Stimulated activated effector memory CD8-positive, alpha-beta T cell treated with anti-CD3 and anti-CD28 coated beads, Interleukin-12 subunit alpha, Interleukin-12 subunit beta, amount 100 ng/mL, for 72 hours (primary cell): ENCODE data around the gene RPAIN.

ENCODE experiments used
- ATAC-seq: fragments of 150-1000 bp; cut with Tn5 transposase; 2 replicates; pipeline ENCODE4 v1.10.0; 2021
- DNase-seq, 2 donors: peaks; one replicate each; pipeline ENCODE4 v3.0.0; 2021 to 2022; ENCODE audit warnings: low spot score in 2 of 2
- H3K27ac Mint-ChIP-seq: one replicate; pipeline ENCODE4 v1.8.0; 2022; ENCODE audit warnings: mild to moderate bottlenecking, mixed read lengths
- H3K36me3 Mint-ChIP-seq: one replicate; pipeline ENCODE4 v1.8.0; 2022; ENCODE audit warnings: mild to moderate bottlenecking, mixed read lengths
- H3K4me1 Mint-ChIP-seq: one replicate; pipeline ENCODE4 v1.8.0; 2022; ENCODE audit warnings: mixed read lengths
- H3K4me3 Mint-ChIP-seq: one replicate; pipeline ENCODE4 v1.8.0; 2022; ENCODE audit warnings: mild to moderate bottlenecking, mixed read lengths
- H3K9me3 Mint-ChIP-seq: one replicate; pipeline ENCODE4 v1.8.0; 2022; ENCODE audit warnings: mixed read lengths

RPAIN gene

GRCh38 chr17:5443728-5444127 lies 23.7 kb downstream of the RPAIN start:
- Mint-ChIP-seq H3K4me1 (peaks cover 13% of the 10 kb centered on the region), H3K27ac (no peak overlapping the region), H3K9me3 (no peaks in the 10 kb centered on the region), H3K36me3 (peaks cover 80% of the 10 kb centered on the region), H3K4me3 (no peak overlapping the region)
- DNase-seq (no peak), ATAC-seq (no peak)

DNA sequence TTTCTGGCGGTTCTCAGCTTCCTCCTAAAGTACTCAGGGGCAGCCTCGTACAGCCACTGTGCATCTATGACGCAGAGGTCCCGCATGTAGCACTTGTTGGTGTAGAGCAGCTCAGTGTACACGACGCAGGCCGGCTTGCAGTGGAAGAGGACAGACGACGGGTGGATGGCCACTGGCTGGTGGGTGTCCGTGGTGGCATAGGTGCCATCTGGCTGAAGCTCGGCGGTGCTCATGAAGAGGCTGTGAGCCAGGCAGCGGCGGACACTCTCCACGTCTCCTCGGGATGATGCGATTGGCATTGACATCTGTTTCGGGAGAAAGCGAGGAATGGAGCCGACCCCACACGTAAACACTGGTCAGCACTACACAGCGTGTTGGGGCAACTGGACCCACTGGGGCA lies 24.2 kb downstream of the RPAIN start:
- no peaks in the 10 kb centered on the region for H3K9me3 Mint-ChIP-seq
- peaks cover 80% of the 10 kb centered on the region for H3K36me3 Mint-ChIP-seq
- H3K4me1 Mint-ChIP-seq = peaks cover 11% of the 10 kb centered on the region
- no peak for DNase-seq
- no peak overlapping the region for H3K4me3 Mint-ChIP-seq
- no peak overlapping the region for H3K27ac Mint-ChIP-seq
- ATAC-seq = no peak

GRCh38 chr17:5446786-5447185 lies 26.8 kb downstream of the RPAIN start:
- H3K36me3 Mint-ChIP-seq = peaks cover 96% of the 10 kb centered on the region
- H3K4me1 Mint-ChIP-seq = no peaks in the 10 kb centered on the region
- ATAC-seq (no peak), DNase-seq (no peak)
- H3K27ac Mint-ChIP-seq = no peak overlapping the region
- H3K9me3 Mint-ChIP-seq = no peaks in the 10 kb centered on the region
- no peak overlapping the region for H3K4me3 Mint-ChIP-seq

DNA sequence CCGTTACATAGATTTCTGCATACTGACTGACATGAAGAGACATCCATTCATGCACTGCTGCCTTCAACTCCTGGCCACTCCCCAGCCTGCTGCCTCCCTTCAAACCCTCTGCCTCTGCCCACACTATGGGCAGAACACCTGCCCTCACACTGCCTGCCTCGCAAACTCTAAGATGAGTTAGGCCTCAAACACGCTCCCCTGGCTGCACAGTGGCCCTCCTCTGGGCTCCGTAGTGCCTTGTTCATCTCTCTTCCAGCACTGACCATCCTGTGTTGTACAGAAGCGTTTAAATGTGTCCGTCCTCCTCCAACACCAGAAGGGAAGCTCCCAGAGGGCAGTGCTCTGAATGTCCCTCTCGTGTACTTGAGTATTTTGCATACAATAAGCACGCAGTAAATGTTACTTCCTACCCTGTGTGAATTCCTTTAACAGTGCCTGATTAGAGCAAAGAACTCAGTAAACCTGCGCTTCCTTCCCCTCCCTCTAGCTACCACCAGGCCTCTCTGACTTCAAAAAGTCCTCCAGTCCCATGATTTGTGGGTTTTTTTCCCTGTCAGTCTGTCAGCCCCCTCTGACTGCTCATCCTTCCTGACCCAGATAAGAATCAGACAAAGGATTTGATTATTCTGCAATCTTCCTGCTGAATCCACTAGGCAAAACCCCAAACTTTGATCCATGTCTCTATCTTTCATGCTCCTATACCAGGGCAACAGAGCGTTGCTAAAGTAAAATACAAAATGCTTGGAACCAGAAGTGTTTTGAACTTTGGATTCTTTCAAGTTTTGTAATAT lies 44.9 kb downstream of the RPAIN start:
- Mint-ChIP-seq H3K9me3 (no peaks in the 10 kb centered on the region), H3K36me3 (peaks cover 66% of the 10 kb centered on the region), H3K4me1 (peaks cover 38% of the 10 kb centered on the region), H3K27ac (no peak overlapping the region), H3K4me3 (no peak overlapping the region)
- no peak for ATAC-seq
- no peak for DNase-seq

GRCh38 chr17:5466295-5466694 lies 46.3 kb downstream of the RPAIN start:
- ATAC-seq = no peak
- no peak for DNase-seq
- peak overlapping the region; percentile 84 for H3K4me3 Mint-ChIP-seq
- H3K36me3 Mint-ChIP-seq = peaks cover 52% of the 10 kb centered on the region
- peaks cover 38% of the 10 kb centered on the region for H3K4me1 Mint-ChIP-seq
- no peaks in the 10 kb centered on the region for H3K9me3 Mint-ChIP-seq
- no peak overlapping the region for H3K27ac Mint-ChIP-seq

- ATAC-seq (no peak), DNase-seq (no peak)
- H3K27ac Mint-ChIP-seq = peak overlapping the region; percentile 84
- H3K4me1 Mint-ChIP-seq = peaks cover 38% of the 10 kb centered on the region
- H3K4me3 Mint-ChIP-seq = peak overlapping the region; percentile 84
- H3K36me3 Mint-ChIP-seq = peaks cover 52% of the 10 kb centered on the region
- H3K9me3 Mint-ChIP-seq = no peaks in the 10 kb centered on the region
These were observed 47.4 kb downstream of the RPAIN start for GRCh38 chr17:5467416-5467815.

GRCh38 chr17:5468075-5468473 lies 48.1 kb downstream of the RPAIN start:
- peaks cover 38% of the 10 kb centered on the region for H3K4me1 Mint-ChIP-seq
- peak overlapping the region; percentile 84 for H3K27ac Mint-ChIP-seq
- H3K9me3 Mint-ChIP-seq = no peaks in the 10 kb centered on the region
- peak; percentile 34 for ATAC-seq
- DNase-seq = peak in 1 of 2 donors; percentile 70
- H3K36me3 Mint-ChIP-seq = peaks cover 52% of the 10 kb centered on the region
- H3K4me3 Mint-ChIP-seq = peak overlapping the region; percentile 84

- Mint-ChIP-seq H3K27ac (no peak overlapping the region), H3K36me3 (peaks cover 72% of the 10 kb centered on the region), H3K9me3 (no peaks in the 10 kb centered on the region), H3K4me3 (no peak overlapping the region), H3K4me1 (peaks cover 7% of the 10 kb centered on the region)
- DNase-seq (no peak), ATAC-seq (no peak)
These were observed 52.5 kb downstream of the RPAIN start for GRCh38 chr17:5472511-5472910.

DNA sequence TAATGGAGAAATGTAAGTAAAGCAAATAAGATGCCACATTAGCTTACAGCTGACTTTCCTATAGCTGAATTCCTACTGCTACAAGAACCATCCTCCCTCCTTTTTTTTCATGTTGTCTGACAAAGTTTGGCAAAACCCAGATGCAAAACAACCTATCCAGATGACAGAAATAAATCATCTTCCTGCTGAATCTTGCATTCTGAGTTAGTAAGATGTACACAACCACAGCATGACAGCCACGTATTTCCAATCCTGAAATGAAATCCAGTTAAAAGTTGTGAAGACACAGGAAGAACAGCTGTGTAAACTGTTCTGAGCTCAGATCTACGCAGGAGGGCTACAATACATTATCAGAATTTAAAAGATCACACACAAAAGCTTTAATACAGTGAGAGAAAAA lies 53.9 kb downstream of the RPAIN start:
- no peaks in the 10 kb centered on the region for H3K4me1 Mint-ChIP-seq
- H3K4me3 Mint-ChIP-seq = no peak overlapping the region
- DNase-seq = no peak
- H3K36me3 Mint-ChIP-seq = peaks cover 75% of the 10 kb centered on the region
- no peaks in the 10 kb centered on the region for H3K9me3 Mint-ChIP-seq
- ATAC-seq = no peak
- H3K27ac Mint-ChIP-seq = no peak overlapping the region

DNA sequence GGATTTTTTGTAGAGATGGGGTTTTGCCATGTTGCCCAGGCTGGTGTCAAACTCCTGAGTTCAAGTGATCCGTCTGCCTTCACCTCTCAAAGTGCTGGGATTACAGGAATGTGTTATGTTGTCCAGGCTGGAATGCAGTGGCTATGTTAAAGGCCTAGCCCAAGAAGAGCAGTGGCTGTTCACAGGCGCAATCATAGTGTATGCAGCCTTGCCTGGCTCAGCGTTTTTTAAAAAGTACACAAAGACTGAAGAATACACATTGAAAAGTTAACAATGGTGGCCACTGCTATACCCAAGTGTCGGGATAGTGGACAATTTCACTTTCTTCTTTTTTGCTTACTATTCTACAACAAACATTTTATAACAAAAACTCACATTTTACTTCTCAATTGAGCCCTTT lies 59.0 kb downstream of the RPAIN start:
- H3K36me3 Mint-ChIP-seq = peaks cover 100% of the 10 kb centered on the region
- no peaks in the 10 kb centered on the region for H3K9me3 Mint-ChIP-seq
- no peak overlapping the region for H3K4me3 Mint-ChIP-seq
- no peak overlapping the region for H3K27ac Mint-ChIP-seq
- H3K4me1 Mint-ChIP-seq = peaks cover 15% of the 10 kb centered on the region
- ATAC-seq (no peak), DNase-seq (no peak)

GRCh38 chr17:5480962-5481361 lies 61.0 kb downstream of the RPAIN start:
- H3K27ac Mint-ChIP-seq = peak overlapping the region; percentile 23
- peaks cover 96% of the 10 kb centered on the region for H3K36me3 Mint-ChIP-seq
- H3K4me3 Mint-ChIP-seq = no peak overlapping the region
- DNase-seq (no peak), ATAC-seq (no peak)
- peaks cover 25% of the 10 kb centered on the region for H3K4me1 Mint-ChIP-seq
- no peaks in the 10 kb centered on the region for H3K9me3 Mint-ChIP-seq

DNA sequence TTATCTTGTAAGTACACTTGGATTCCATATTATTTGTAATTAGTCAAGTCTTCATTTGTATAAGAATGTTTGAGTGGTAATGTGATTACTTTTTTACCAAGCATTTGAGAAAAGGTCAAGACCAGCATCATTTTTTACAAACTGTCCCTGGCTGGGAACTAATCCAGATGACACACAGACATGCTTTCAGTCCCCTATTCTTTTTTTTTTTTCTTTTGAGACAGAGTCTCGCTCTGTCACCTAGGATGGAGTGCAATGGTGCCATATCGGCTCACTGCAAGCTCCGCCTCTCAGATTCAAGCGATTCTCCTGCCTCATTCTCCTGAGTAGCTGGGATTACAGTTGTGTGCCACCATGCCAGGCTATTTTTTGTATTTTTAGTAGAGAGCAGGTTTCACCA lies 61.5 kb downstream of the RPAIN start:
- ATAC-seq (no peak), DNase-seq (no peak)
- H3K4me3 Mint-ChIP-seq = no peak overlapping the region
- H3K9me3 Mint-ChIP-seq = no peaks in the 10 kb centered on the region
- peaks cover 96% of the 10 kb centered on the region for H3K36me3 Mint-ChIP-seq
- H3K4me1 Mint-ChIP-seq = peaks cover 25% of the 10 kb centered on the region
- peak overlapping the region; percentile 67 for H3K27ac Mint-ChIP-seq
